ENCODE data around the gene CYRIA. TPM values are rescaled to one million over a fixed set of nuclear protein-coding genes. Genes with fewer than 3 reads are reported as not detected.

The CYRIA gene
- polyA plus RNA-seq, 1 donor, result 5.3 TPM

- Histone ChIP-seq H3K27ac (ENCODE audit: low read length) (no peak overlapping the region), H3K4me1 (ENCODE audit: control insufficient read depth, insufficient read depth, low read length) (no peaks in the 10 kb centered on the region), H3K36me3 (ENCODE audit: control insufficient read depth, insufficient read depth, low read length) (no peaks in the 10 kb centered on the region), H3K9me3 (ENCODE audit: control insufficient read depth, low read depth, low read length) (no peaks in the 10 kb centered on the region), H3K27me3 (ENCODE audit: control insufficient read depth, insufficient read depth, low read length) (no peaks in the 10 kb centered on the region), H3K4me3 (ENCODE audit: low read length) (no peak overlapping the region)
- no CpG with 5 or more reads among the region's 12 CpGs for WGBS (ENCODE audit: insufficient coverage, low lambda C conversion rate)
- no peak for DNase-seq
Measured at GRCh38 chr2:16650287-16651249, 15.1 kb downstream of the CYRIA start.

GRCh38 chr2:16649353-16650286 lies 16.0 kb downstream of the CYRIA start:
- no peaks in the 10 kb centered on the region for H3K36me3 ChIP-seq (ENCODE audit: control insufficient read depth, insufficient read depth, low read length)
- WGBS (ENCODE audit: insufficient coverage, low lambda C conversion rate), result 75% methylated on average over 1 of the region's 9 CpGs
- no peaks in the 10 kb centered on the region for H3K9me3 ChIP-seq (ENCODE audit: control insufficient read depth, low read depth, low read length)
- no peak overlapping the region for H3K27ac ChIP-seq (ENCODE audit: low read length)
- no peaks in the 10 kb centered on the region for H3K27me3 ChIP-seq (ENCODE audit: control insufficient read depth, insufficient read depth, low read length)
- no peak for DNase-seq
- H3K4me1 ChIP-seq (ENCODE audit: control insufficient read depth, insufficient read depth, low read length), result no peaks in the 10 kb centered on the region
- no peak overlapping the region for H3K4me3 ChIP-seq (ENCODE audit: low read length)

- no peaks in the 10 kb centered on the region for H3K9me3 ChIP-seq (ENCODE audit: control insufficient read depth, low read depth, low read length)
- H3K27ac ChIP-seq (ENCODE audit: low read length), result no peak overlapping the region
- no peaks in the 10 kb centered on the region for H3K4me1 ChIP-seq (ENCODE audit: control insufficient read depth, insufficient read depth, low read length)
- no peaks in the 10 kb centered on the region for H3K36me3 ChIP-seq (ENCODE audit: control insufficient read depth, insufficient read depth, low read length)
- WGBS (ENCODE audit: insufficient coverage, low lambda C conversion rate), result 90% methylated on average over 2 of the region's 2 CpGs
- no peak for DNase-seq
- H3K27me3 ChIP-seq (ENCODE audit: control insufficient read depth, insufficient read depth, low read length), result no peaks in the 10 kb centered on the region
- no peak overlapping the region for H3K4me3 ChIP-seq (ENCODE audit: low read length)
Measured at GRCh38 chr2:16647992-16648617, 17.5 kb downstream of the CYRIA start.

- Histone ChIP-seq H3K4me3 (ENCODE audit: low read length) (no peak overlapping the region), H3K27ac (ENCODE audit: low read length) (no peak overlapping the region), H3K36me3 (ENCODE audit: control insufficient read depth, insufficient read depth, low read length) (no peaks in the 10 kb centered on the region), H3K27me3 (ENCODE audit: control insufficient read depth, insufficient read depth, low read length) (no peaks in the 10 kb centered on the region), H3K9me3 (ENCODE audit: control insufficient read depth, low read depth, low read length) (no peaks in the 10 kb centered on the region), H3K4me1 (ENCODE audit: control insufficient read depth, insufficient read depth, low read length) (no peaks in the 10 kb centered on the region)
- DNase-seq, result no peak
- 83% methylated on average over 1 of the region's 3 CpGs for WGBS (ENCODE audit: insufficient coverage, low lambda C conversion rate)
Measured at GRCh38 chr2:16645775-16646559, 19.7 kb downstream of the CYRIA start.

GRCh38 chr2:16645088-16645487 lies 20.5 kb downstream of the CYRIA start:
- Histone ChIP-seq H3K27ac (ENCODE audit: low read length) (no peak overlapping the region), H3K27me3 (ENCODE audit: control insufficient read depth, insufficient read depth, low read length) (no peaks in the 10 kb centered on the region), H3K9me3 (ENCODE audit: control insufficient read depth, low read depth, low read length) (no peaks in the 10 kb centered on the region), H3K36me3 (ENCODE audit: control insufficient read depth, insufficient read depth, low read length) (no peaks in the 10 kb centered on the region), H3K4me1 (ENCODE audit: control insufficient read depth, insufficient read depth, low read length) (no peaks in the 10 kb centered on the region), H3K4me3 (ENCODE audit: low read length) (no peak overlapping the region)
- no peak for DNase-seq
- 92% methylated on average over 2 of the region's 7 CpGs for WGBS (ENCODE audit: insufficient coverage, low lambda C conversion rate)

GRCh38 chr2:16644221-16644925 lies 21.3 kb downstream of the CYRIA start:
- Histone ChIP-seq H3K36me3 (ENCODE audit: control insufficient read depth, insufficient read depth, low read length) (no peaks in the 10 kb centered on the region), H3K9me3 (ENCODE audit: control insufficient read depth, low read depth, low read length) (no peaks in the 10 kb centered on the region), H3K4me1 (ENCODE audit: control insufficient read depth, insufficient read depth, low read length) (no peaks in the 10 kb centered on the region), H3K27ac (ENCODE audit: low read length) (no peak overlapping the region), H3K27me3 (ENCODE audit: control insufficient read depth, insufficient read depth, low read length) (no peaks in the 10 kb centered on the region), H3K4me3 (ENCODE audit: low read length) (no peak overlapping the region)
- no CpG with 5 or more reads among the region's 6 CpGs for WGBS (ENCODE audit: insufficient coverage, low lambda C conversion rate)
- DNase-seq, result no peak

- H3K36me3 ChIP-seq (ENCODE audit: control insufficient read depth, insufficient read depth, low read length), result no peaks in the 10 kb centered on the region
- H3K4me1 ChIP-seq (ENCODE audit: control insufficient read depth, insufficient read depth, low read length), result no peaks in the 10 kb centered on the region
- no CpG with 5 or more reads among the region's 2 CpGs for WGBS (ENCODE audit: insufficient coverage, low lambda C conversion rate)
- no peaks in the 10 kb centered on the region for H3K27me3 ChIP-seq (ENCODE audit: control insufficient read depth, insufficient read depth, low read length)
- DNase-seq, result no peak
- H3K9me3 ChIP-seq (ENCODE audit: control insufficient read depth, low read depth, low read length), result no peaks in the 10 kb centered on the region
- no peak overlapping the region for H3K27ac ChIP-seq (ENCODE audit: low read length)
- H3K4me3 ChIP-seq (ENCODE audit: low read length), result no peak overlapping the region
Measured at GRCh38 chr2:16643099-16643498, 22.5 kb downstream of the CYRIA start.

GRCh38 chr2:16642088-16642487 lies 23.5 kb downstream of the CYRIA start:
- WGBS (ENCODE audit: insufficient coverage, low lambda C conversion rate), result 90% methylated on average over 2 of the region's 3 CpGs
- no peaks in the 10 kb centered on the region for H3K4me1 ChIP-seq (ENCODE audit: control insufficient read depth, insufficient read depth, low read length)
- no peaks in the 10 kb centered on the region for H3K9me3 ChIP-seq (ENCODE audit: control insufficient read depth, low read depth, low read length)
- no peaks in the 10 kb centered on the region for H3K36me3 ChIP-seq (ENCODE audit: control insufficient read depth, insufficient read depth, low read length)
- no peak for DNase-seq
- H3K27ac ChIP-seq (ENCODE audit: low read length), result no peak overlapping the region
- no peak overlapping the region for H3K4me3 ChIP-seq (ENCODE audit: low read length)
- H3K27me3 ChIP-seq (ENCODE audit: control insufficient read depth, insufficient read depth, low read length), result no peaks in the 10 kb centered on the region

GRCh38 chr2:16641509-16641908 lies 24.1 kb downstream of the CYRIA start:
- no peaks in the 10 kb centered on the region for H3K36me3 ChIP-seq (ENCODE audit: control insufficient read depth, insufficient read depth, low read length)
- no peaks in the 10 kb centered on the region for H3K9me3 ChIP-seq (ENCODE audit: control insufficient read depth, low read depth, low read length)
- H3K27me3 ChIP-seq (ENCODE audit: control insufficient read depth, insufficient read depth, low read length), result no peaks in the 10 kb centered on the region
- H3K4me3 ChIP-seq (ENCODE audit: low read length), result no peak overlapping the region
- no CpG with 5 or more reads among the region's 2 CpGs for WGBS (ENCODE audit: insufficient coverage, low lambda C conversion rate)
- H3K4me1 ChIP-seq (ENCODE audit: control insufficient read depth, insufficient read depth, low read length), result no peaks in the 10 kb centered on the region
- H3K27ac ChIP-seq (ENCODE audit: low read length), result no peak overlapping the region
- DNase-seq, result no peak
